ENCODE results near the gene ZNF718.
"Not testable (repeated sequence)": the region's sequence is repeated elsewhere in the genome, so short reads cannot be mapped to it uniquely, and the experiment has no call there.

ZNF718 gene

GRCh38 chr4:200936-201335 lies 76.6 kb downstream of the ZNF718 start:
- TF ChIP-seq, protein P1, sequence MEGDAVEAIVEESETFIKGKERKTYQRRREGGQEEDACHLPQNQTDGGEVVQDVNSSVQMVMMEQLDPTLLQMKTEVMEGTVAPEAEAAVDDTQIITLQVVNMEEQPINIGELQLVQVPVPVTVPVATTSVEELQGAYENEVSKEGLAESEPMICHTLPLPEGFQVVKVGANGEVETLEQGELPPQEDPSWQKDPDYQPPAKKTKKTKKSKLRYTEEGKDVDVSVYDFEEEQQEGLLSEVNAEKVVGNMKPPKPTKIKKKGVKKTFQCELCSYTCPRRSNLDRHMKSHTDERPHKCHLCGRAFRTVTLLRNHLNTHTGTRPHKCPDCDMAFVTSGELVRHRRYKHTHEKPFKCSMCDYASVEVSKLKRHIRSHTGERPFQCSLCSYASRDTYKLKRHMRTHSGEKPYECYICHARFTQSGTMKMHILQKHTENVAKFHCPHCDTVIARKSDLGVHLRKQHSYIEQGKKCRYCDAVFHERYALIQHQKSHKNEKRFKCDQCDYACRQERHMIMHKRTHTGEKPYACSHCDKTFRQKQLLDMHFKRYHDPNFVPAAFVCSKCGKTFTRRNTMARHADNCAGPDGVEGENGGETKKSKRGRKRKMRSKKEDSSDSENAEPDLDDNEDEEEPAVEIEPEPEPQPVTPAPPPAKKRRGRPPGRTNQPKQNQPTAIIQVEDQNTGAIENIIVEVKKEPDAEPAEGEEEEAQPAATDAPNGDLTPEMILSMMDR (IDR thresholded peaks at IDR 0.05): no peak
- Histone ChIP-seq H3K4me3 (ENCODE audit: low read depth in 1 of 2, low read length in 1 of 2) (no peak overlapping the region), H3K27ac (no peak overlapping the region), H3K27me3 (no peaks in the 10 kb centered on the region), H3K36me3 (no peaks in the 10 kb centered on the region), H3K4me1 (ENCODE audit: control insufficient read depth in 1 of 2, insufficient read depth in 1 of 2, low read depth in 1 of 2, low read length in 1 of 2) (peaks cover 5% of the 10 kb centered on the region in 2 experiments), H3K9me3 (peaks cover 38% of the 10 kb centered on the region)

GRCh38 chr4:202822-203221 lies 78.5 kb downstream of the ZNF718 start:
- H3K9me3 ChIP-seq: peaks cover 38% of the 10 kb centered on the region
- not testable (repeated sequence) for H3K4me1 ChIP-seq (ENCODE audit: control insufficient read depth in 1 of 2, insufficient read depth in 1 of 2, low read depth in 1 of 2, low read length in 1 of 2); H3K36me3 ChIP-seq; H3K27ac ChIP-seq; H3K27me3 ChIP-seq; H3K4me3 ChIP-seq (ENCODE audit: low read depth in 1 of 2, low read length in 1 of 2)

DNA sequence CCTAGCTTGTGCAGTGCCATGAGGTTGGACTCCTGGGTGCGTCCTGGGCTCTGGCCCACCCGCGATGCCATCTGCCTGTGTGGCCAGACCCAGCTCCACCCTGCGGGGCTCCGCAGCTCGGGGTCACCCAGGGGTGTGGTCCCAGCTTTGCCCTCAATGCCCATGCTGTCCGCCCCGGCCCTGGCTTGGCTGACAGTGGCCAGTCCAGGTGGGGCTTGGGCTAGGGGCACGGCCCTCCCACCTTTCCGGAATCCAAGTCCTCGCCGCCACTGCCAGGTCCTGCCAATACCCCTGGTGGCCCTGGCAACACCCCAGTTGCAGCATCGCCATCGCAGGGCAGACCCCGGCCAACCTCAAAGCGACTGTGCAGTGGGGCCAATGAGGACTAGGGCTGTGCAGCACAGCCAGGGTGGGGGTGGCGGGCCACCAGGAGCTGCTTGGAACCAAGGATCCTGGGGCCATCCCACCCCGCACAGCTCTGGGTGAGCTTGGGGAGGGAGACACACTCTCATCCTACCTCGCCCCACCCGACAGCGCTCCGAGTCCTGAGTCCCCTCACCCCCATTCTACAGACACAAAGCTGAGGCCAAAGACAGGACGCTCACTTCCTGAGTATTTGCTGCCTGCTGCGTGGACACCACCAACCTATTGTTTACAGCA lies 80.9 kb downstream of the ZNF718 start:
- Histone ChIP-seq H3K4me3 (ENCODE audit: low read depth in 1 of 2, low read length in 1 of 2) (no peak overlapping the region), H3K27me3 (no peaks in the 10 kb centered on the region), H3K36me3 (no peaks in the 10 kb centered on the region), H3K9me3 (peaks cover 31% of the 10 kb centered on the region), H3K4me1 (ENCODE audit: control insufficient read depth in 1 of 2, insufficient read depth in 1 of 2, low read depth in 1 of 2, low read length in 1 of 2) (peaks cover 0 to 13% of the 10 kb centered on the region in 2 experiments), H3K27ac (no peak overlapping the region)
- TF ChIP-seq, protein P1 (IDR thresholded peaks at IDR 0.05): no peak

DNA sequence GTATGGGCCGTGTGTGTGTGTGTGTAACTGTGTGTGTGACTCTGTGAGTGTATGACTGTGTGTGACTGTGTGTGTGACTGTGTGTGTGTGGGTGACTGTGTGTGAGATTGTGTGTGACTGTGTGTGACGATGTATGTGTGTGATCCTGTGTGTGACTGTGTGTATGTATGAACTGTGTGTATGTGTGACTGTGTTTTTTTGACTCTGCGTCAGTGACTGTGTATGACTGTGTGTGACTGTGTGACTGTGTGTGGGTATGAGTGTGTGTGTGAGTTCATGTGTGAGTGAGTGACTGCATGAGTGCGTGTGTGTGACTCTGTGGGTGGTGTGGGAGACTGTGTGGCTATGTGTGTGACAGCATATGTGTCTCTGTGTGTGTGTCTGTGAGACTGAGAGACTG lies 81.8 kb downstream of the ZNF718 start:
- TF ChIP-seq, protein P1 (IDR thresholded peaks at IDR 0.05): no peak
- Histone ChIP-seq H3K4me1 (ENCODE audit: control insufficient read depth in 1 of 2, insufficient read depth in 1 of 2, low read depth in 1 of 2, low read length in 1 of 2) (peaks cover 5 to 18% of the 10 kb centered on the region in 2 experiments), H3K36me3 (no peaks in the 10 kb centered on the region), H3K27ac (no peak overlapping the region), H3K27me3 (no peaks in the 10 kb centered on the region), H3K4me3 (ENCODE audit: low read depth in 1 of 2, low read length in 1 of 2) (no peak overlapping the region), H3K9me3 (peaks cover 22% of the 10 kb centered on the region)

DNA sequence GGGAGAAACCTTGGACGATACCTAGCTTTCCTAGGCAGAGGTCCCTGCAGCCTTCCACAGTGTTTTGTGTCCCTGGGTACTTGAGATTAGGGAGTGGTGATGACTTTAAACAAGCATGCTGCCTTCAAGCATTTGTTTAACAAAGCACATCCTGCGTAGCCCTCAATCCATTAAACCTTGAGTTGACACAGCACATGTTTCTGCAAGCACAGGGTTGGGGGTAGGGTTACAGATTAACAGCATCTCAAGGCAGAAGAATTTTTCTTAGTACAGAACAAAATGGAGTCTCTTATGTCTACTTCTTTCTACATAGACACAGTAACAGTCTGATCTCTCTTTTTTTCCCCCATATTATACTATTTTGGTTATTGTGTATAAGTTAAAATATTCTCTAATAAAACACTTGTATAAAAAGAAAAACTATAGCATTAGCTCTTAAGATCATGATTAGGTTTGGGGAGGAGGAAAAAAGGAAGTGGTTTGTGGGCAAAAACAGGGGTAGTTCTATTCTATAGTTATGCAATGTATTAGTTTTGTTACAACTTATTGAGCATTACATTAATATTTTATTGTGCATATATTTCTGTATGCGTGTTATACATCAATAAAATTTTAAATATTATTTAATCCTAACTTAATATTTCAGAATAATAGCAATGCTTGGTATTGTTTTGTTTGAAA lies 84.3 kb downstream of the ZNF718 start:
- peaks cover 35% of the 10 kb centered on the region for H3K9me3 ChIP-seq
- peaks cover 17% of the 10 kb centered on the region for H3K27me3 ChIP-seq
- not testable (repeated sequence) for H3K27ac ChIP-seq; H3K4me3 ChIP-seq (ENCODE audit: low read depth in 1 of 2, low read length in 1 of 2); H3K36me3 ChIP-seq
- H3K4me1 ChIP-seq (ENCODE audit: control insufficient read depth in 1 of 2, insufficient read depth in 1 of 2, low read depth in 1 of 2, low read length in 1 of 2): peaks cover 11 to 27% of the 10 kb centered on the region in 2 experiments

GRCh38 chr4:211033-211511 lies 86.8 kb downstream of the ZNF718 start:
- peak overlapping the region; percentile 26 for H3K27ac ChIP-seq
- H3K27me3 ChIP-seq: peaks cover 24% of the 10 kb centered on the region
- TF ChIP-seq, protein P1 (IDR thresholded peaks at IDR 0.05): no peak
- peaks cover 11 to 27% of the 10 kb centered on the region in 2 experiments for H3K4me1 ChIP-seq (ENCODE audit: control insufficient read depth in 1 of 2, insufficient read depth in 1 of 2, low read depth in 1 of 2, low read length in 1 of 2)
- H3K36me3 ChIP-seq: no peaks in the 10 kb centered on the region
- H3K9me3 ChIP-seq: peaks cover 35% of the 10 kb centered on the region
- no peak overlapping the region for H3K4me3 ChIP-seq (ENCODE audit: low read depth in 1 of 2, low read length in 1 of 2)
